ENCODE results near the gene RSAD1. TPM values are rescaled to one million over a fixed set of nuclear protein-coding genes. Genes with fewer than 3 reads are reported as not detected.
A peak's percentile ranks its signal among the peaks of the same experiment; 100 is the strongest.

RSAD1 gene
- total RNA-seq, 1 donor from 2014 or later = 40.8 TPM

- DNase-seq (ENCODE audit: low spot score in 2 of 2, unreplicated experiment in 2 of 2) = no peak
- Mint-ChIP-seq H3K27ac (no peak overlapping the region), H3K9me3 (no peaks in the 10 kb centered on the region), H3K27me3 (ENCODE audit: low read depth) (no peaks in the 10 kb centered on the region), H3K4me3 (no peak overlapping the region), H3K36me3 (no peaks in the 10 kb centered on the region), H3K4me1 (no peaks in the 10 kb centered on the region)
- no peak for TF ChIP-seq CTCF (IDR thresholded peaks at IDR 0.05; ENCODE audit: unreplicated experiment)
Observed at GRCh38 chr17:50524838-50525237, 46.2 kb downstream of the RSAD1 start.

- no peaks in the 10 kb centered on the region for H3K36me3 Mint-ChIP-seq
- TF ChIP-seq CTCF (IDR thresholded peaks at IDR 0.05; ENCODE audit: unreplicated experiment) = no peak
- DNase-seq (ENCODE audit: low spot score in 2 of 2, unreplicated experiment in 2 of 2) = no peak
- H3K4me3 Mint-ChIP-seq = no peak overlapping the region
- H3K4me1 Mint-ChIP-seq = peaks cover 12% of the 10 kb centered on the region
- H3K27me3 Mint-ChIP-seq (ENCODE audit: low read depth) = no peaks in the 10 kb centered on the region
- H3K27ac Mint-ChIP-seq = no peak overlapping the region
- H3K9me3 Mint-ChIP-seq = no peaks in the 10 kb centered on the region
Observed at GRCh38 chr17:50527155-50527762, 48.6 kb downstream of the RSAD1 start.

- H3K4me3 Mint-ChIP-seq = no peak overlapping the region
- TF ChIP-seq CTCF (IDR thresholded peaks at IDR 0.05; ENCODE audit: unreplicated experiment) = no peak
- H3K4me1 Mint-ChIP-seq = peaks cover 17% of the 10 kb centered on the region
- no peaks in the 10 kb centered on the region for H3K36me3 Mint-ChIP-seq
- no peak overlapping the region for H3K27ac Mint-ChIP-seq
- H3K9me3 Mint-ChIP-seq = no peaks in the 10 kb centered on the region
- no peaks in the 10 kb centered on the region for H3K27me3 Mint-ChIP-seq (ENCODE audit: low read depth)
- no peak for DNase-seq (ENCODE audit: low spot score in 2 of 2, unreplicated experiment in 2 of 2)
Observed at GRCh38 chr17:50527949-50528474, 49.4 kb downstream of the RSAD1 start.

- Mint-ChIP-seq H3K4me1 (peaks cover 35% of the 10 kb centered on the region), H3K36me3 (no peaks in the 10 kb centered on the region), H3K27me3 (ENCODE audit: low read depth) (peaks cover 7% of the 10 kb centered on the region), H3K9me3 (no peaks in the 10 kb centered on the region), H3K4me3 (no peak overlapping the region), H3K27ac (no peak overlapping the region)
- no peak for TF ChIP-seq CTCF (IDR thresholded peaks at IDR 0.05; ENCODE audit: unreplicated experiment)
- DNase-seq (ENCODE audit: low spot score in 2 of 2, unreplicated experiment in 2 of 2) = no peak
Observed at GRCh38 chr17:50529849-50530248, 51.2 kb downstream of the RSAD1 start.

- Mint-ChIP-seq H3K4me3 (peak overlapping the region; percentile 79), H3K27me3 (ENCODE audit: low read depth) (peaks cover 7% of the 10 kb centered on the region), H3K4me1 (peaks cover 43% of the 10 kb centered on the region), H3K9me3 (no peaks in the 10 kb centered on the region), H3K36me3 (peaks cover 5% of the 10 kb centered on the region), H3K27ac (peak overlapping the region; percentile 68)
- no peak for DNase-seq (ENCODE audit: low spot score in 2 of 2, unreplicated experiment in 2 of 2)
- no peak for TF ChIP-seq CTCF (IDR thresholded peaks at IDR 0.05; ENCODE audit: unreplicated experiment)
Observed at GRCh38 chr17:50531428-50532025, 52.9 kb downstream of the RSAD1 start.

All from mesothelial cell of epicardium (in vitro differentiated cells).